Thyroid gland (tissue), 4 donors: ENCODE results near the gene EIF1AY.

Source experiments
- POLR2A ChIP-seq, 2 donors: fragments of 450-650 bp; IDR thresholded peaks; one replicate each; pipeline ENCODE4 v1.6.1; 2017; ENCODE audit warnings: antibody characterized with exemption in 2 of 2, mild to moderate bottlenecking in 2 of 2, moderate library complexity in 1 of 2
- TF ChIP-seq, protein P1 (sequence below), 6 experiments: fragments of 200-600 bp in 3 of 6; fragments of 450-650 bp in 3 of 6; sonication (generic) in 3 of 6; IDR thresholded peaks; one replicate each; pipeline ENCODE4 v1.5.1; 2016 to 2019; ENCODE audit warnings: antibody characterized with exemption in 6 of 6, mild to moderate bottlenecking in 2 of 6, inconsistent platforms in 1 of 6, moderate library complexity in 1 of 6

DNA sequence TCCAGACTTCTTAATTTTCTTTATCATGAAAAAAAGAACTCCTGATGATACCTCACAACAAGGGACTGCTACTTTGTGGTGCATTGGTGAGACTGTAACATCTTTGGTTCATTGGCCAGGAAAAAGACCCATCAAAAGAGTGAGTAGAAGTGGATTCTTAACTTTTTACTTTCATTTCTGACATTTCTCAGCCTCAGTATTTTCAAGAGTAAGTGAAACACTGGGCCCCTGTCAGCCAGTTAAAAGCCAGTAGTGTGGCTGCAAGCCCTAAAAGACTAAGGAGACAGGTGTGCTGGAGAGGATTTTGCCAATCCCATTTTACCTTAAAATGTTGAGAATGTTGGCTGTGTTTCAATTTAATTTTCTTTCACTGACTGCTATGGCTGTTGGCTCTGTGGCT lies 36.6 kb upstream of the EIF1AY start:
- TF ChIP-seq, protein P1, sequence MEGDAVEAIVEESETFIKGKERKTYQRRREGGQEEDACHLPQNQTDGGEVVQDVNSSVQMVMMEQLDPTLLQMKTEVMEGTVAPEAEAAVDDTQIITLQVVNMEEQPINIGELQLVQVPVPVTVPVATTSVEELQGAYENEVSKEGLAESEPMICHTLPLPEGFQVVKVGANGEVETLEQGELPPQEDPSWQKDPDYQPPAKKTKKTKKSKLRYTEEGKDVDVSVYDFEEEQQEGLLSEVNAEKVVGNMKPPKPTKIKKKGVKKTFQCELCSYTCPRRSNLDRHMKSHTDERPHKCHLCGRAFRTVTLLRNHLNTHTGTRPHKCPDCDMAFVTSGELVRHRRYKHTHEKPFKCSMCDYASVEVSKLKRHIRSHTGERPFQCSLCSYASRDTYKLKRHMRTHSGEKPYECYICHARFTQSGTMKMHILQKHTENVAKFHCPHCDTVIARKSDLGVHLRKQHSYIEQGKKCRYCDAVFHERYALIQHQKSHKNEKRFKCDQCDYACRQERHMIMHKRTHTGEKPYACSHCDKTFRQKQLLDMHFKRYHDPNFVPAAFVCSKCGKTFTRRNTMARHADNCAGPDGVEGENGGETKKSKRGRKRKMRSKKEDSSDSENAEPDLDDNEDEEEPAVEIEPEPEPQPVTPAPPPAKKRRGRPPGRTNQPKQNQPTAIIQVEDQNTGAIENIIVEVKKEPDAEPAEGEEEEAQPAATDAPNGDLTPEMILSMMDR (IDR thresholded peaks at IDR 0.05), result no peak
- TF ChIP-seq POLR2A (IDR thresholded peaks at IDR 0.05), result no peak
